Activated T-cell treated with anti-CD3 and anti-CD28 coated beads, Interleukin-2, amount 50 U/mL, for 48 hours (primary cell): Measurements from ENCODE around the gene ADGRB3.
"Not testable (repeated sequence)": the region's sequence is repeated elsewhere in the genome, so short reads cannot be mapped to it uniquely, and the experiment has no call there.

ENCODE experiments used
- DNase-seq, 2 experiments: peaks; one replicate each; pipeline ENCODE4 v3.0.0-alpha.2; 2020

Gene ADGRB3

GRCh38 chr6:69059413-69059812, 424.3 kb downstream of the ADGRB3 start:
- DNase-seq, result no peak

- DNase-seq, result no peak
These were observed 426.0 kb downstream of the ADGRB3 start for GRCh38 chr6:69061066-69061465.

- no peak for DNase-seq
These were observed 428.3 kb downstream of the ADGRB3 start for GRCh38 chr6:69063401-69063800.

GRCh38 chr6:69064226-69064625, 429.1 kb downstream of the ADGRB3 start:
- DNase-seq, result no peak

- no peak for DNase-seq
These were observed 434.8 kb downstream of the ADGRB3 start for GRCh38 chr6:69069881-69070280.

GRCh38 chr6:69072796-69073195, 437.7 kb downstream of the ADGRB3 start:
- no peak for DNase-seq

- DNase-seq, result no peak
These were observed 449.8 kb downstream of the ADGRB3 start for GRCh38 chr6:69084746-69085335.

GRCh38 chr6:69086689-69087088, 451.6 kb downstream of the ADGRB3 start:
- no peak for DNase-seq

- DNase-seq, result no peak
These were observed 454.5 kb downstream of the ADGRB3 start for GRCh38 chr6:69089539-69089938.

- no peak for DNase-seq
These were observed 455.1 kb downstream of the ADGRB3 start for GRCh38 chr6:69090132-69090531.

- no peak for DNase-seq
These were observed 461.6 kb downstream of the ADGRB3 start for GRCh38 chr6:69096681-69097080.

GRCh38 chr6:69097948-69098347, 462.9 kb downstream of the ADGRB3 start:
- no peak for DNase-seq

- DNase-seq, result no peak
These were observed 463.8 kb downstream of the ADGRB3 start for GRCh38 chr6:69098910-69099309.

- no peak for DNase-seq
These were observed 465.7 kb downstream of the ADGRB3 start for GRCh38 chr6:69100772-69101171.

- no peak for DNase-seq
These were observed 467.3 kb downstream of the ADGRB3 start for GRCh38 chr6:69102416-69102815.

GRCh38 chr6:69105288-69105687, 470.2 kb downstream of the ADGRB3 start:
- no peak for DNase-seq

- no peak for DNase-seq
These were observed 471.4 kb downstream of the ADGRB3 start for GRCh38 chr6:69106511-69106910.

- DNase-seq, result no peak
These were observed 476.2 kb downstream of the ADGRB3 start for GRCh38 chr6:69111301-69111700.

GRCh38 chr6:69116658-69117057, 481.6 kb downstream of the ADGRB3 start:
- DNase-seq, result no peak

- not testable (repeated sequence) for DNase-seq
These were observed 486.7 kb downstream of the ADGRB3 start for GRCh38 chr6:69121461-69122406.

GRCh38 chr6:69122407-69122773, 487.3 kb downstream of the ADGRB3 start:
- DNase-seq, result no peak

GRCh38 chr6:69128411-69128810, 493.3 kb downstream of the ADGRB3 start:
- DNase-seq, result no peak

- DNase-seq, result no peak
These were observed 494.0 kb downstream of the ADGRB3 start for GRCh38 chr6:69129046-69129445.

GRCh38 chr6:69135927-69136326, 500.8 kb downstream of the ADGRB3 start:
- no peak for DNase-seq
